ENCODE data around the gene CDH23.

CDH23 gene

GRCh38 chr10:71511206-71511605 is 114.5 kb downstream of the CDH23 start:
- in situ Hi-C loops (cut with MboI; ENCODE audit: low sequenced_read_pairs): no loop called here

GRCh38 chr10:71512312-71512711 is 115.6 kb downstream of the CDH23 start:
- in situ Hi-C loops (cut with MboI; ENCODE audit: low sequenced_read_pairs): no loop called here

GRCh38 chr10:71512761-71513539 is 116.2 kb downstream of the CDH23 start:
- in situ Hi-C loops (cut with MboI; ENCODE audit: low sequenced_read_pairs): no loop called here

- in situ Hi-C loops (cut with MboI; ENCODE audit: low sequenced_read_pairs): no loop called here
These were observed 116.8 kb downstream of the CDH23 start for GRCh38 chr10:71513540-71513853.

GRCh38 chr10:71513936-71514335 is 117.2 kb downstream of the CDH23 start:
- in situ Hi-C loops (cut with MboI; ENCODE audit: low sequenced_read_pairs): no loop called here

GRCh38 chr10:71515531-71516172 is 118.9 kb downstream of the CDH23 start:
- in situ Hi-C loops (cut with MboI; ENCODE audit: low sequenced_read_pairs): no loop called here

- in situ Hi-C loops (cut with MboI; ENCODE audit: low sequenced_read_pairs): no loop called here
These were observed 120.2 kb downstream of the CDH23 start for GRCh38 chr10:71516890-71517289.

- in situ Hi-C loops (cut with MboI; ENCODE audit: low sequenced_read_pairs): no loop called here
These were observed 120.8 kb downstream of the CDH23 start for GRCh38 chr10:71517298-71518169.

- in situ Hi-C loops (cut with MboI; ENCODE audit: low sequenced_read_pairs): no loop called here
These were observed 123.3 kb downstream of the CDH23 start for GRCh38 chr10:71520042-71520441.

GRCh38 chr10:71521504-71522441 is 125.1 kb downstream of the CDH23 start:
- in situ Hi-C loops (cut with MboI; ENCODE audit: low sequenced_read_pairs): no loop called here

- in situ Hi-C loops (cut with MboI; ENCODE audit: low sequenced_read_pairs): no loop called here
These were observed 125.9 kb downstream of the CDH23 start for GRCh38 chr10:71522442-71523144.

GRCh38 chr10:71523756-71524155 is 127.0 kb downstream of the CDH23 start:
- in situ Hi-C loops (cut with MboI; ENCODE audit: low sequenced_read_pairs): no loop called here

- in situ Hi-C loops (cut with MboI; ENCODE audit: low sequenced_read_pairs): no loop called here
These were observed 128.4 kb downstream of the CDH23 start for GRCh38 chr10:71525092-71525491.

GRCh38 chr10:71525721-71526120 is 129.0 kb downstream of the CDH23 start:
- in situ Hi-C loops (cut with MboI; ENCODE audit: low sequenced_read_pairs): no loop called here

- in situ Hi-C loops (cut with MboI; ENCODE audit: low sequenced_read_pairs): no loop called here
These were observed 129.9 kb downstream of the CDH23 start for GRCh38 chr10:71526653-71527052.

- in situ Hi-C loops (cut with MboI; ENCODE audit: low sequenced_read_pairs): no loop called here
These were observed 130.4 kb downstream of the CDH23 start for GRCh38 chr10:71527135-71527534.

GRCh38 chr10:71528371-71529206 is 131.9 kb downstream of the CDH23 start:
- in situ Hi-C loops (cut with MboI; ENCODE audit: low sequenced_read_pairs): no loop called here

GRCh38 chr10:71529207-71529827 is 132.6 kb downstream of the CDH23 start:
- in situ Hi-C loops (cut with MboI; ENCODE audit: low sequenced_read_pairs): no loop called here

- in situ Hi-C loops (cut with MboI; ENCODE audit: low sequenced_read_pairs): no loop called here
These were observed 134.1 kb downstream of the CDH23 start for GRCh38 chr10:71530781-71531180.
